GM12878 (cell line): ENCODE data around the gene BTBD1. TPM values are rescaled to one million over a fixed set of nuclear protein-coding genes. Genes with fewer than 3 reads are reported as not detected.

ENCODE experiments used
- ATAC-seq: fragments of 200-7000 bp; cut with Tn5 transposase; 3 replicates; pipeline ENCODE4 v1.9.1; 2020; ENCODE audit warnings: mild to moderate bottlenecking, moderate library complexity
- BruUV-seq: library from RNA; stranded (reverse); fragments of 400-500 nt; replicated peaks from 2 replicates; lab custom pipeline; 2021; lab: Mats Ljungman, UMichigan
- CTCF ChIA-PET: fragments of 300-600 bp; sonication (Branson Sonifier 250); formaldehyde crosslinking; extraction: SDS; loops from one replicate; lab custom pipeline; 2021; ENCODE audit warnings: inconsistent platforms; lab: Yijun Ruan, JAX
- POLR2A ChIA-PET: fragments of 350-600 bp; formaldehyde crosslinking; extraction: SDS; loops from one replicate; lab custom pipeline; 2021; ENCODE audit warnings: inconsistent platforms; lab: Charles Lee
- RAD21 ChIA-PET: fragments of 300-600 bp; sonication (Branson Sonifier 250); formaldehyde crosslinking; loops from one replicate; lab custom pipeline; 2023; ENCODE audit warnings: antibody characterized with exemption; ENCODE audit not compliant: unreplicated experiment; lab: Charles Lee
- SMC1A ChIA-PET: fragments of 300-600 bp; sonication (Branson Sonifier 250); formaldehyde crosslinking; loops from one replicate; lab custom pipeline; 2023; ENCODE audit not compliant: unreplicated experiment, uncharacterized antibody; lab: Charles Lee
- DNase-seq: peaks from one replicate; pipeline ENCODE4 v3.0.0-alpha.2; 2011; ENCODE audit warnings: low read depth, low spot score
- FAIRE-seq: peaks from 3 replicates; lab custom pipeline; 2011; peaks lifted over from hg19 to GRCh38; lab: Jason Lieb, UNC
- H2AFZ ChIP-seq: 2 replicates; pipeline ENCODE4 v1.6.0; 2011; ENCODE audit warnings: low read depth, low read length, control low read depth; ENCODE audit not compliant: control insufficient read depth
- H3K27ac ChIP-seq: 2 replicates; pipeline ENCODE4 v1.5.1; 2011; ENCODE audit warnings: control low read depth; ENCODE audit not compliant: control insufficient read depth, insufficient read depth
- H3K27me3 ChIP-seq, 2 experiments: replicated peaks in 1 of 2; 2 replicates each; pipeline versions ENCODE4 v1.6.0 to v1.6.1; 2011; ENCODE audit warnings: low read length in 1 of 2; ENCODE audit not compliant: control insufficient read depth in 2 of 2, insufficient read depth in 2 of 2
- H3K36me3 ChIP-seq, 2 experiments: 2 replicates each; pipeline ENCODE4 v1.5.1; 2011; ENCODE audit warnings: low read length in 1 of 2; ENCODE audit not compliant: control insufficient read depth in 2 of 2, insufficient read depth in 2 of 2
- H3K4me1 ChIP-seq: 2 replicates; pipeline ENCODE4 v1.6.1; 2011; ENCODE audit warnings: mild to moderate bottlenecking, low read length, moderate library complexity, mixed read lengths; ENCODE audit not compliant: control insufficient read depth, insufficient read depth
- H3K4me2 ChIP-seq: 2 replicates; pipeline ENCODE4 v1.6.0; 2011; ENCODE audit warnings: control low read depth; ENCODE audit not compliant: control insufficient read depth, insufficient read depth
- H3K4me3 ChIP-seq: fragments of 200-600 bp; sonication (generic); 2 replicates; pipeline ENCODE4 v1.5.1; 2016
- H3K79me2 ChIP-seq: 2 replicates; pipeline ENCODE4 v1.6.0; 2011; ENCODE audit warnings: low read length; ENCODE audit not compliant: control insufficient read depth, insufficient read depth
- H3K9ac ChIP-seq: 2 replicates; pipeline ENCODE4 v1.8.0; 2011; ENCODE audit warnings: low read length, control low read depth, mixed read lengths; ENCODE audit not compliant: control insufficient read depth, insufficient read depth
- H3K9me3 ChIP-seq: replicated peaks from 3 replicates; pipeline ENCODE4 v1.5.1; 2011; ENCODE audit warnings: mild to moderate bottlenecking, low read length; ENCODE audit not compliant: control insufficient read depth, insufficient read depth
- H4K20me1 ChIP-seq: 2 replicates; pipeline ENCODE4 v1.6.0; 2011; ENCODE audit not compliant: control insufficient read depth, insufficient read depth
- ATF3 ChIP-seq: IDR thresholded peaks from 2 replicates; pipeline ENCODE4 v1.6.1; 2011; ENCODE audit warnings: low read depth, mild to moderate bottlenecking, low read length, moderate library complexity, borderline replicate concordance; ENCODE audit errors: extremely low read depth
- E4F1 ChIP-seq: fragments of 450-650 bp; IDR thresholded peaks from 2 replicates; pipeline ENCODE4 v1.6.1; 2018; ENCODE audit warnings: borderline replicate concordance, mild to moderate bottlenecking; ENCODE audit not compliant: partially characterized antibody
- KDM1A ChIP-seq: fragments of 200-600 bp; sonication (generic); IDR thresholded peaks from 2 replicates; pipeline ENCODE4 v1.6.1; 2016; ENCODE audit warnings: borderline replicate concordance
- NBN ChIP-seq: fragments of 450-650 bp; IDR thresholded peaks from 2 replicates; pipeline ENCODE4 v1.6.1; 2016
- RAD51 ChIP-seq: fragments of 450-650 bp; IDR thresholded peaks from 2 replicates; pipeline ENCODE4 v1.6.1; 2016; ENCODE audit warnings: moderate library complexity, mild to moderate bottlenecking, inconsistent platforms
- SPI1 ChIP-seq: IDR thresholded peaks from 2 replicates; pipeline ENCODE4 v1.6.1; 2011; ENCODE audit warnings: low read depth, mild to moderate bottlenecking, low read length, moderate library complexity, borderline replicate concordance; ENCODE audit not compliant: insufficient read depth
- SUZ12 ChIP-seq: fragments of 200-600 bp; sonication (generic); IDR thresholded peaks from one replicate; pipeline ENCODE4 v1.6.1; 2018; ENCODE audit warnings: antibody characterized with exemption, mild to moderate bottlenecking; ENCODE audit not compliant: unreplicated experiment
- ZNF207 ChIP-seq: fragments of 450-650 bp; IDR thresholded peaks from 2 replicates; pipeline ENCODE4 v1.6.1; 2014; ENCODE audit warnings: antibody characterized with exemption, mild to moderate bottlenecking, borderline replicate concordance
- WGBS: methylation state at CpG from one replicate; pipeline ENCODE4 v1.1.6; 2016; ENCODE audit warnings: low lambda C conversion rate; ENCODE audit not compliant: insufficient replicate concordance, insufficient coverage; ENCODE audit errors: missing lambda C conversion rate; 5-methylcytosine and 5-hydroxymethylcytosine counted together
- in situ Hi-C: fragments of 300-500 bp; cut with MboI; formaldehyde crosslinking; loops from 9 replicates; pipeline ENCODE4 v1.14.3; 2018; ENCODE audit warnings: mixed read lengths
- intact Hi-C: fragments of 100-400 bp; cut with micrococcal nuclease; formaldehyde crosslinking; loops from one replicate; pipeline ENCODE4 v1.14.2; 2022; ENCODE audit not compliant: unreplicated experiment
- polyA plus RNA-seq, 11 experiments: library from polyadenylated mRNA; depleted of rRNA in 4 of 11; unstranded in 6 of 11; stranded (reverse) in 5 of 11; fragments of >200 nt; fragmentation: Nextera tagmentation in 4 of 11; fragmentation: Illumina TruSeq in 1 of 11; extraction: Ambion mirVana in 4 of 11; extraction: Trizol in 1 of 11; gene quantifications; 1 replicate in 1 of 11; 2 replicates in 10 of 11; pipeline versions ENCODE4 v1.2.1 to v1.2.3, GENCODE V29; 2011 to 2016; ENCODE audit warnings: inconsistent platforms in 2 of 11, missing spikeins in 2 of 11, low read depth in 1 of 11
- total RNA-seq, 4 experiments: library from RNA; depleted of rRNA in 3 of 4; stranded (reverse); fragments of >200 nt in 3 of 4; fragmentation: Illumina TruSeq in 1 of 4; extraction: Trizol in 1 of 4; gene quantifications; 2 replicates each; pipeline versions ENCODE4 v1.2.1 to v1.2.3, GENCODE V29; 2013 to 2021

Gene BTBD1
- total and polyA plus RNA-seq, 10 of the 15 experiments (the other 5 are each of a cell fraction or from before 2014, with no cell fraction given) = 17.5 to 90.4 (median 73.1) TPM

GRCh38 chr15:83078712-83079111 is 11.7 kb upstream of the BTBD1 start:
- TF ChIP-seq NBN (no peak), ZNF207 (no peak), SUZ12 (no peak), KDM1A (no peak), E4F1 (no peak), ATF3 (no peak), RAD51 (no peak), SPI1 (no peak)
- TF ChIP-seq, all 136 proteins: peak for 0
- ChIA-PET CTCF (no interaction called here), RAD21 (no interaction called here), POLR2A (no interaction called here), SMC1A (interaction anchor here (1.7 kb wide), 1 partner anchor 13 kb away, joined by 4 read pairs; no protein-coding TSS in a partner anchor)
- Histone ChIP-seq H3K4me2 (no peak overlapping the region), H3K9ac (no peak overlapping the region), H3K27me3 (no peaks in the 10 kb centered on the region; a peak in 2 of 4 replicates), H3K9me3 (peaks cover 3% of the 10 kb centered on the region; the same call in 2 of the 3 replicates), H3K27ac (no peak overlapping the region), H3K79me2 (no peaks in the 10 kb centered on the region), H3K36me3 (no peaks in the 10 kb centered on the region), H3K4me3 (no peak overlapping the region), H4K20me1 (no peaks in the 10 kb centered on the region), H3K4me1 (no peaks in the 10 kb centered on the region), H2AFZ (no peak overlapping the region)
- ATAC-seq (no peak), DNase-seq (no peak), FAIRE-seq (no peak)
- BruUV-seq = no TSS peak
- 57% methylated on average over 7 of the region's 7 CpGs for WGBS
- in situ Hi-C loops = no loop called here
- intact Hi-C loops = no loop called here
